ENCODE measurements around the gene C1orf159.

The C1orf159 gene

GRCh38 chr1:1087351-1088028 lies 28.4 kb downstream of the C1orf159 start:
- H3K9ac ChIP-seq, result no peak overlapping the region
- no peak for TF ChIP-seq CTCF (conservative IDR thresholded peaks at IDR 0.05; ENCODE audit: low read depth, low read length)
- no peaks in the 10 kb centered on the region for H3K79me2 ChIP-seq (ENCODE audit: insufficient read depth, low read depth)
- no peaks in the 10 kb centered on the region for H4K20me1 ChIP-seq (ENCODE audit: insufficient read depth)
- no peak overlapping the region for H3K27ac ChIP-seq
- no peaks in the 10 kb centered on the region for H3K36me3 ChIP-seq (ENCODE audit: insufficient read depth)
- H2AFZ ChIP-seq (ENCODE audit: low read depth), result no peak overlapping the region
- H3K4me1 ChIP-seq (ENCODE audit: low read depth, poor library complexity, severe bottlenecking), result no peaks in the 10 kb centered on the region
- H3K4me2 ChIP-seq, result no peak overlapping the region
- H3K27me3 ChIP-seq (ENCODE audit: insufficient read depth, low read depth), result no peaks in the 10 kb centered on the region
- no peak overlapping the region for H3K4me3 ChIP-seq (IDR thresholded peaks at IDR 0.05; ENCODE audit: insufficient read depth, low read depth, low read length)

GRCh38 chr1:1086911-1087341 lies 29.0 kb downstream of the C1orf159 start:
- H4K20me1 ChIP-seq (ENCODE audit: insufficient read depth), result no peaks in the 10 kb centered on the region
- no peaks in the 10 kb centered on the region for H3K79me2 ChIP-seq (ENCODE audit: insufficient read depth, low read depth)
- H2AFZ ChIP-seq (ENCODE audit: low read depth), result no peak overlapping the region
- no peak overlapping the region for H3K4me2 ChIP-seq
- H3K9ac ChIP-seq, result no peak overlapping the region
- H3K27me3 ChIP-seq (ENCODE audit: insufficient read depth, low read depth), result no peaks in the 10 kb centered on the region
- H3K4me3 ChIP-seq (IDR thresholded peaks at IDR 0.05; ENCODE audit: insufficient read depth, low read depth, low read length), result no peak overlapping the region
- TF ChIP-seq CTCF (conservative IDR thresholded peaks at IDR 0.05; ENCODE audit: low read depth, low read length), result no peak
- H3K36me3 ChIP-seq (ENCODE audit: insufficient read depth), result no peaks in the 10 kb centered on the region
- H3K4me1 ChIP-seq (ENCODE audit: low read depth, poor library complexity, severe bottlenecking), result no peaks in the 10 kb centered on the region
- H3K27ac ChIP-seq, result no peak overlapping the region

GRCh38 chr1:1085911-1086841 lies 29.7 kb downstream of the C1orf159 start:
- H3K79me2 ChIP-seq (ENCODE audit: insufficient read depth, low read depth), result no peaks in the 10 kb centered on the region
- no peak overlapping the region for H3K27ac ChIP-seq
- no peak overlapping the region for H3K4me2 ChIP-seq
- H3K27me3 ChIP-seq (ENCODE audit: insufficient read depth, low read depth), result no peaks in the 10 kb centered on the region
- H3K4me3 ChIP-seq (IDR thresholded peaks at IDR 0.05; ENCODE audit: insufficient read depth, low read depth, low read length), result no peak overlapping the region
- H3K4me1 ChIP-seq (ENCODE audit: low read depth, poor library complexity, severe bottlenecking), result no peaks in the 10 kb centered on the region
- H2AFZ ChIP-seq (ENCODE audit: low read depth), result no peak overlapping the region
- no peaks in the 10 kb centered on the region for H3K36me3 ChIP-seq (ENCODE audit: insufficient read depth)
- no peak overlapping the region for H3K9ac ChIP-seq
- no peaks in the 10 kb centered on the region for H4K20me1 ChIP-seq (ENCODE audit: insufficient read depth)
- TF ChIP-seq CTCF (conservative IDR thresholded peaks at IDR 0.05; ENCODE audit: low read depth, low read length), result no peak

- no peak overlapping the region for H3K27ac ChIP-seq
- H3K4me1 ChIP-seq (ENCODE audit: low read depth, poor library complexity, severe bottlenecking), result peaks cover under 1% of the 10 kb centered on the region
- H3K4me3 ChIP-seq (IDR thresholded peaks at IDR 0.05; ENCODE audit: insufficient read depth, low read depth, low read length), result no peak overlapping the region
- H3K79me2 ChIP-seq (ENCODE audit: insufficient read depth, low read depth), result no peaks in the 10 kb centered on the region
- H2AFZ ChIP-seq (ENCODE audit: low read depth), result no peak overlapping the region
- no peaks in the 10 kb centered on the region for H3K27me3 ChIP-seq (ENCODE audit: insufficient read depth, low read depth)
- no peak for TF ChIP-seq CTCF (conservative IDR thresholded peaks at IDR 0.05; ENCODE audit: low read depth, low read length)
- H3K9ac ChIP-seq, result no peak overlapping the region
- H4K20me1 ChIP-seq (ENCODE audit: insufficient read depth), result no peaks in the 10 kb centered on the region
- no peaks in the 10 kb centered on the region for H3K36me3 ChIP-seq (ENCODE audit: insufficient read depth)
- no peak overlapping the region for H3K4me2 ChIP-seq
Observed at GRCh38 chr1:1085171-1085841, 30.6 kb downstream of the C1orf159 start.

All from KMS-11 (cell line).